Measurements from ENCODE around the gene OR2F1.
"Not testable (repeated sequence)": the region's sequence is repeated elsewhere in the genome, so short reads cannot be mapped to it uniquely, and the experiment has no call there.

The OR2F1 gene

GRCh38 chr7:144006029-144006691, 51.5 kb downstream of the OR2F1 start:
- no peak for DNase-seq (ENCODE audit: low read depth in 2 of 2)

GRCh38 chr7:144006692-144007042, 52.0 kb downstream of the OR2F1 start:
- no peak for DNase-seq (ENCODE audit: low read depth in 2 of 2)

GRCh38 chr7:144009361-144009760, 54.7 kb downstream of the OR2F1 start:
- DNase-seq (ENCODE audit: low read depth in 2 of 2), result no peak

GRCh38 chr7:144010061-144010460, 55.4 kb downstream of the OR2F1 start:
- not testable (repeated sequence) for DNase-seq (ENCODE audit: low read depth in 2 of 2)

DNA sequence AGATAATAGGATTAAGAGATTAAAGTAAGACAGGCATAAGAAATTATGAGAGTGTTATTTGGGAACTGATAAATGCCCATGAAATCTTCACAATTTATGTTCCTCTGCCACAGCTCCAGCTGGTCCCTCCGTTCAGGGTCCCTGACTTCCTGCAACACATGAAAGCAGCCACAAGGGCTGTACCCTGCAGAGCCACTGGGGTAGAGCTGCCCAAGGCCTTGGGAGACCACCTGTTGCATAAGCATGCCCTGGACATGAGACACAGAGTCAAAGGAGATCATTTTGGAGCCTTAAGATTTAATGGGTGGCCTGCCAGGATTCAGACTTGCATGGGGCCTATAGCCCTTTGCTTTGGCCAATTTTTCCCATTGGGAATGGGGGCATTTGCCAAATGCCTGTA, 56.2 kb downstream of the OR2F1 start:
- not testable (repeated sequence) for DNase-seq (ENCODE audit: low read depth in 2 of 2)

DNA sequence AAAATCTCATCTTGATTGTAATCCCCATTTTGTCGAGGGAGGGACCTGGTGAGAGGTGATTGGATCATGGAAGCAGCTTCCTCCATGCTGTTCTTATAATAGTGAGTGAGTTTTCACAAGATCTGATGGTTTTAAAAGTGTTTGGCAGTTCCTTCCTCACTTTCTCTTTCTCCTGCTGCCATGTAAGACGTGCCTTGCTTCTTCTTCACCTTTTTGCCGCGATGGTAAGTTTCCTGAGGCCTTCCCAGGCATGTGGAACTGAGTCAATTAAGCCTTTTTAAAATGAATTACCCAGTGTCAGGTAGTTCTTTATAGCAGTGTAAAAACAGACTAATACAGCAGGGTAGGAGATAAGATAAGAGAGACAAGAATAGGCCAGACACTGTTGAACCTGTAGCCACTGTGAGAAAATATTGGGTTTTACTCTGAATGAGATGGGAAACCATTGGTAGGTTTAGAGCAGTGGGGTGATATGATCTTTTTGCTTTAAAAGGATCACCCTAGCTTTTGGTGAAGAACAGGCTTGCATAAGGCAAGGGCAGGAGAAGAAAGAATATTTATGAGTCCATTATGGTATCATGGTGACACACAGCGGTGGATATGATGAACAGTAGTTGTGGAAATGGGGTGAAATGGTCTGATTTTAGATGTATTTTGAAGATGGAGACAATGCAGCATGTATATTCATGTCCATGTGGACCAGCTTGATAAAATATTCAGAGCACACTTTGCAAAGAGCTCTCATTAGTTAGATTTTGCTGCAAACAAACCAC, 57.0 kb downstream of the OR2F1 start:
- DNase-seq (ENCODE audit: low read depth in 2 of 2), result no peak
